OCI-LY1 (cell line): ENCODE data around the gene MRPL3.
"Not testable (repeated sequence)": the region's sequence is repeated elsewhere in the genome, so short reads cannot be mapped to it uniquely, and the experiment has no call there.

Experiments
- EZH2 ChIP-seq: fragments of 200-600 bp; sonication (generic), shearing (Covaris generic); IDR thresholded peaks from 2 replicates; pipeline ENCODE4 v1.8.0; 2017; ENCODE audit warnings: borderline replicate concordance, mixed run types, mild to moderate bottlenecking, antibody characterized with exemption, low read length, moderate library complexity, mixed read lengths
- TF ChIP-seq, protein P1 (sequence below): fragments of 200-600 bp; sonication (generic), shearing (Covaris generic); IDR thresholded peaks from 2 replicates; pipeline ENCODE4 v1.5.1; 2017; ENCODE audit warnings: mild to moderate bottlenecking, antibody characterized with exemption, low read length, moderate library complexity, mixed read lengths

DNA sequence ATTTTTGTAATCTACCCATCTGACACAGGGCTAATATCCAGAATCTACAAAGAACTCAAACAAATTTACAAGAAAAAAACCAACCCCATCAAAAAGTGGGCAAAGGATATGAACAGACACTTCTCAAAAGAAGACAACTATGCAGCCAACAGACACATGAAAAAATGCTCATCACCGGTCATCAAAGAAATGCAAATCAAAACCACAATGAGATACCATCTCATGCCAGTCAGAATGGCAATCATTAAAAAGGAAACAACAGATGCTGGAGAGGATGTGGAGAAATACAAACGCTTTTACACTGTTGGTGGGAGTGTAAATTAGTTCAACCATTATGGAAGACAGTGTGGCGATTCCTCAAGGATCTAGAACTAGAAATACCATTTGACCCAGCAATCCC is 16.2 kb downstream of the MRPL3 start:
- TF ChIP-seq, protein P1, sequence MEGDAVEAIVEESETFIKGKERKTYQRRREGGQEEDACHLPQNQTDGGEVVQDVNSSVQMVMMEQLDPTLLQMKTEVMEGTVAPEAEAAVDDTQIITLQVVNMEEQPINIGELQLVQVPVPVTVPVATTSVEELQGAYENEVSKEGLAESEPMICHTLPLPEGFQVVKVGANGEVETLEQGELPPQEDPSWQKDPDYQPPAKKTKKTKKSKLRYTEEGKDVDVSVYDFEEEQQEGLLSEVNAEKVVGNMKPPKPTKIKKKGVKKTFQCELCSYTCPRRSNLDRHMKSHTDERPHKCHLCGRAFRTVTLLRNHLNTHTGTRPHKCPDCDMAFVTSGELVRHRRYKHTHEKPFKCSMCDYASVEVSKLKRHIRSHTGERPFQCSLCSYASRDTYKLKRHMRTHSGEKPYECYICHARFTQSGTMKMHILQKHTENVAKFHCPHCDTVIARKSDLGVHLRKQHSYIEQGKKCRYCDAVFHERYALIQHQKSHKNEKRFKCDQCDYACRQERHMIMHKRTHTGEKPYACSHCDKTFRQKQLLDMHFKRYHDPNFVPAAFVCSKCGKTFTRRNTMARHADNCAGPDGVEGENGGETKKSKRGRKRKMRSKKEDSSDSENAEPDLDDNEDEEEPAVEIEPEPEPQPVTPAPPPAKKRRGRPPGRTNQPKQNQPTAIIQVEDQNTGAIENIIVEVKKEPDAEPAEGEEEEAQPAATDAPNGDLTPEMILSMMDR: not testable (repeated sequence)
- TF ChIP-seq EZH2: not testable (repeated sequence)
